ENCODE results near the gene OR51A2.
A peak's percentile ranks its signal among the peaks of the same experiment; 100 is the strongest.
"Not testable (repeated sequence)": the region's sequence is repeated elsewhere in the genome, so short reads cannot be mapped to it uniquely, and the experiment has no call there.

The OR51A2 gene, protein sequence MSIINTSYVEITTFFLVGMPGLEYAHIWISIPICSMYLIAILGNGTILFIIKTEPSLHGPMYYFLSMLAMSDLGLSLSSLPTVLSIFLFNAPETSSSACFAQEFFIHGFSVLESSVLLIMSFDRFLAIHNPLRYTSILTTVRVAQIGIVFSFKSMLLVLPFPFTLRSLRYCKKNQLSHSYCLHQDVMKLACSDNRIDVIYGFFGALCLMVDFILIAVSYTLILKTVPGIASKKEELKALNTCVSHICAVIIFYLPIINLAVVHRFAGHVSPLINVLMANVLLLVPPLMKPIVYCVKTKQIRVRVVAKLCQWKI

DNA sequence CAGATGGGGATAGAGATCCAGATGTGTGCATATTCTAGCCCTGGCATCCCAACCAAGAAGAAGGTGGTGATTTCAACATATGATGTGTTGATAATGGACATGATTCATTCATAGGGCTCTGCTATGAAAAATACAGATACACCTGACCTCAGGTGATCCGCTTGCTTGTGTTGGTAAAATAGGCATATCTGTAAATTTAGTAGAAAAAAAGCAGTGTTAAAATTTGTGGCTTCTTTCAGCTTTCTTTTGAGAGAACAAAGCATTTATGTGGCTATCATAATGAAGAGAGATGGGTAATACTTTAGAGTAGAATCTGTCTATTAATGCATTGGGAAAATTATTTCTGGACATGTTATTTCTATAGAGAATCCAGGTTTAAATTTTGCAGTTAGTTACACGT lies at the start of gene OR51A2:
TSS of gene OR51A2 (minus strand) at position 101 of the 400 bp plus-strand sequence. CDS start at position 101, 0 bp downstream.
- in situ Hi-C loops (cut with MboI; ENCODE audit: low pct_unique_long_range_greater_than_20kb, low sequenced_read_pairs, unreplicated experiment); DNase-seq (ENCODE audit: low spot score): not testable (repeated sequence)

DNA sequence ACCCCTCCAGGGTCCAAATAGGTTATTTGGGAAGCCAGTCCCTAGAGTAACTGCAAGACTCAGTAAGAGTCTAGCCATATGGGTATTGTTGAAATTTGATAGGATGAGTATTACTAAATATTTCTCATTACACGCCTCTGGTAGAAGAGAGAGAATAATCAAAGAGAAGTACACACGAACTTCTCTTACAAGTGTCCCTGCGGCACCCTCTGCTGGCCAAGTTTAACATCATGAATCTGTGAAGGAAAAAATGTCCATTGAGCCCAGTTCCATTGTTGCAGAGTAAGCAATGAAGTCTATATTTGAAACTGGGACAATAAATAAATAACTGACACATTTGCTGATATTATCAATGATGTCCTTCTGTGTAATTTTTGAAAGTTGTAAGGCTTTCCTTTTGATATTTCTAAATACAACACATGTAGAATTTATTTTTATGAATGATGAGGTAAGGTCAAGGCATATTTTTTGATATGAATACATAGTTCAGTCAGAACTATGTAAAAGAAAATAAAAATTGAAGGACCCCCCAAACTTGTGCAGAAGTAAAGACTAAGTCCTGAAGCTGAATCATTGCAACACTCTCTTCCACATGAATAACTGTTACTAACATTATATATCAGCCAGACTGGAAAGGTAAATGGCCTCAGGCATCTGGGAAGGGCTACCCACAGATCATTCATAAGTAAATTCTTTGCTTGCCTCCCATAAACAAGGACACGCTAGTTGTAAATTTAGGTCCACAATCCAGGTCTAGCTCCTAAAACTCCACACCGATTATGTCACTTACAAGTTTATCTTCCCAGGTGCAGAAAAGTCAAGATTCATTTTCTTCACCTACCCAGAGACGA lies 49.1 kb upstream of the OR51A2 start:
- TF ChIP-seq, protein P1, sequence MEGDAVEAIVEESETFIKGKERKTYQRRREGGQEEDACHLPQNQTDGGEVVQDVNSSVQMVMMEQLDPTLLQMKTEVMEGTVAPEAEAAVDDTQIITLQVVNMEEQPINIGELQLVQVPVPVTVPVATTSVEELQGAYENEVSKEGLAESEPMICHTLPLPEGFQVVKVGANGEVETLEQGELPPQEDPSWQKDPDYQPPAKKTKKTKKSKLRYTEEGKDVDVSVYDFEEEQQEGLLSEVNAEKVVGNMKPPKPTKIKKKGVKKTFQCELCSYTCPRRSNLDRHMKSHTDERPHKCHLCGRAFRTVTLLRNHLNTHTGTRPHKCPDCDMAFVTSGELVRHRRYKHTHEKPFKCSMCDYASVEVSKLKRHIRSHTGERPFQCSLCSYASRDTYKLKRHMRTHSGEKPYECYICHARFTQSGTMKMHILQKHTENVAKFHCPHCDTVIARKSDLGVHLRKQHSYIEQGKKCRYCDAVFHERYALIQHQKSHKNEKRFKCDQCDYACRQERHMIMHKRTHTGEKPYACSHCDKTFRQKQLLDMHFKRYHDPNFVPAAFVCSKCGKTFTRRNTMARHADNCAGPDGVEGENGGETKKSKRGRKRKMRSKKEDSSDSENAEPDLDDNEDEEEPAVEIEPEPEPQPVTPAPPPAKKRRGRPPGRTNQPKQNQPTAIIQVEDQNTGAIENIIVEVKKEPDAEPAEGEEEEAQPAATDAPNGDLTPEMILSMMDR (IDR thresholded peaks at IDR 0.05; ENCODE audit: extremely low read depth, insufficient read depth, missing control alignments), result peak; percentile 60
- in situ Hi-C loops (cut with MboI; ENCODE audit: low pct_unique_long_range_greater_than_20kb, low sequenced_read_pairs, unreplicated experiment), result no loop called here
- DNase-seq (ENCODE audit: low spot score), result peak; percentile 15

DNA sequence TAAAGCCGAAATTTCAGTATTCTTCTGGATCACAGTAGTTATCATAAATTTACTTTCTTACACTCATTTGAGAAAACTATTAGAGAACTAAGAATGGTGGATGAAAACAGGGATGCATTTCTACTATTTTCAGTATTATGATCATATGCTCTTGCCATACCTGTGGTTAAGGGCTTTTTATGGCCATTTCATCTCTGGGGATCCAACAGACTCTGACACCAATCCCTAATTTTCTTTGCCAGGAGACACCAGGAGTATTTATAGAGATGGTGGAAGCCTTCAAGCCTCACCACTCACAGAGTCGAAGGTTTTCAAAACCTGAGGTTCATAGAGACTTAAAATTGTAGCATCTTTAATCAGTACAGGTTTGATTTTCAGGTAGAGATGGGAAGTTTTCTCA lies 39.0 kb upstream of the OR51A2 start, which contains the start of gene OR51L1:
TSS of gene OR51L1 (plus strand) at position 301 of the 400 bp plus-strand sequence. CDS start 4,132 bp downstream, outside the sequence.
- no peak for DNase-seq (ENCODE audit: low spot score)
- in situ Hi-C loops (cut with MboI; ENCODE audit: low pct_unique_long_range_greater_than_20kb, low sequenced_read_pairs, unreplicated experiment), result loop anchor here (25.0 kb wide), 1 partner anchor 357 kb away; the partner anchor contains the start of genes OR51D1 and OR51E1
- TF ChIP-seq, protein P1 (IDR thresholded peaks at IDR 0.05; ENCODE audit: extremely low read depth, insufficient read depth, missing control alignments), result no peak

DNA sequence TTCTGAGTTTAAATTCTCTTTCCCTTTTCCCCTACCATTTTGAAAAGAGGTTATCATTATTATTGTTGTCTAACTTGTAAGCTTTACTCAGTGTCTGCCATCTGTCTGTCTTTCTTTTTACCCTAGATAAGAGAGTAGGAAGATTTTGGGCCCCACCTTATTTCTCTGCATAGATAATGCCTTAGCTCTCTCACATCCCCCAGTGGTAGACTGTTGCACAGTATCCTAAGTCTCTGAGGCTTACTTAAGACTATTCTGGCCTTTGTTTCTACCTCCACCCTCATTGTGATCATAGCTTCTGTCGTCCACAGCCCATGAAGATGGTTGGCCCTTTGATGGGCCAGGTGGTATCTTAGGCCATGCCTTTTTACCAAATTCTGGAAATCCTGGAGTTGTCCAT lies 35.5 kb upstream of the OR51A2 start:
- DNase-seq (ENCODE audit: low spot score), result no peak
- in situ Hi-C loops (cut with MboI; ENCODE audit: low pct_unique_long_range_greater_than_20kb, low sequenced_read_pairs, unreplicated experiment), result loop anchor here (25.0 kb wide), 1 partner anchor 354 kb away; the partner anchor contains the start of genes OR51D1 and OR51E1
- TF ChIP-seq, protein P1 (IDR thresholded peaks at IDR 0.05; ENCODE audit: extremely low read depth, insufficient read depth, missing control alignments), result peak; percentile 26

DNA sequence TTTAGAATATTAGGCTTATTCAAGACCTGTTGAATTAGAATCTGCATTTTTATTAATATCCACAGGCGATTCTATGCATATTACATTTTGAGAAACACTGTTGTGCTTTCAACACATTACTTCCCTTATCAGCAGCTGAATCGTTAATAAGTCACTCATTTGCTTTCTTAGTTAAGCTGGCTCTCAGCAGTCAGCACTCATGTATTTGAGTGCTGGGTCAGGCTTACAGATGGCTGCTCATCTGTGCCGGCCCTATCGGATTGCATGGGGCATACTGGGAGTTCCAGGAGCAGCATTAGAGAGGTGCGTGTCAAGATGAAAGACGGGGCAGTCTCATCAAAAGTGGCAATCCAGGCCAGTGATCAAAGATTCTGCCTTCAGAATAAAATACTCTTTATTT lies 28.3 kb upstream of the OR51A2 start:
- in situ Hi-C loops (cut with MboI; ENCODE audit: low pct_unique_long_range_greater_than_20kb, low sequenced_read_pairs, unreplicated experiment), result loop anchor here (25.0 kb wide), 1 partner anchor 347 kb away; the partner anchor contains the start of genes OR51D1 and OR51E1
- DNase-seq (ENCODE audit: low spot score), result no peak
- TF ChIP-seq, protein P1 (IDR thresholded peaks at IDR 0.05; ENCODE audit: extremely low read depth, insufficient read depth, missing control alignments), result no peak

DNA sequence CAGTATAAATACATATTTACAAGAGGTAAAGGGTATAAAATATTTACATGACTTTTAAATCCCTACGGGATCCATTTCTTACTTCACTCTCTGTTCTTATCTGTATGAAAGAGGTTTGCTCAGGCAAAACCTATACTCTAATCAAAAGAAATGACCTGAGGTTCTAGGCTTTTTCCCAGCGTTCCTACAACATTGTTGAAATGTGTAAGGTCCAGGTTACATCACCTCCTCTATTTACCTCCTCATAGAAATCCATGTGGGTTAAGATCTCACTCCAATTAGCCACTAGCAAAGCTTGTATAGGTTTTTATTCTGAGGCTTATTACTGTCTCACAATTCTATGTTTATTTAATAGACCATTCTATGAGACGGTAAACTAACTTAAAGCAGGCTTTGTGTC lies 27.2 kb upstream of the OR51A2 start:
- no peak for DNase-seq (ENCODE audit: low spot score)
- TF ChIP-seq, protein P1 (IDR thresholded peaks at IDR 0.05; ENCODE audit: extremely low read depth, insufficient read depth, missing control alignments), result no peak
- in situ Hi-C loops (cut with MboI; ENCODE audit: low pct_unique_long_range_greater_than_20kb, low sequenced_read_pairs, unreplicated experiment), result loop anchor here (25.0 kb wide), 1 partner anchor 345 kb away; the partner anchor contains the start of genes OR51D1 and OR51E1

All from GM13977 (cell line).